ENCODE data around the gene RAD51B. TPM values are rescaled to one million over a fixed set of nuclear protein-coding genes. Genes with fewer than 3 reads are reported as not detected.

RAD51B gene
- total RNA-seq, 4 donors from 2014 or later = 8.9 to 30.3 (median 10.4) TPM

- ATAC-seq (ENCODE audit: low FRiP score) = peak; percentile 33
- no peak for TF ChIP-seq CTCF (IDR thresholded peaks at IDR 0.05)
- no peak for DNase-seq (ENCODE audit: low spot score)
These were observed 122.6 kb downstream of the RAD51B start for GRCh38 chr14:67942080-67942710.

- TF ChIP-seq CTCF (IDR thresholded peaks at IDR 0.05) = peak in 1 of 3 donors; percentile 41
- ATAC-seq (ENCODE audit: low FRiP score) (peak; percentile 39), DNase-seq (ENCODE audit: low spot score) (no peak)
These were observed 124.4 kb downstream of the RAD51B start for GRCh38 chr14:67943947-67944346.

GRCh38 chr14:67944605-67945004 lies 125.0 kb downstream of the RAD51B start:
- ATAC-seq (ENCODE audit: low FRiP score) (no peak), DNase-seq (ENCODE audit: low spot score) (no peak)
- TF ChIP-seq CTCF (IDR thresholded peaks at IDR 0.05) = no peak

- ATAC-seq (ENCODE audit: low FRiP score) (no peak), DNase-seq (ENCODE audit: low spot score) (no peak)
- no peak for TF ChIP-seq CTCF (IDR thresholded peaks at IDR 0.05)
These were observed 130.2 kb downstream of the RAD51B start for GRCh38 chr14:67949771-67950170.

- ATAC-seq (ENCODE audit: low FRiP score) = no peak
- no peak for TF ChIP-seq CTCF (IDR thresholded peaks at IDR 0.05)
These were observed 130.8 kb downstream of the RAD51B start for GRCh38 chr14:67950386-67950785.

GRCh38 chr14:67951529-67952135 lies 132.1 kb downstream of the RAD51B start:
- ATAC-seq (ENCODE audit: low FRiP score) (no peak), DNase-seq (ENCODE audit: low spot score) (no peak)
- no peak for TF ChIP-seq CTCF (IDR thresholded peaks at IDR 0.05)

More at GRCh38 chr14:67950386-67950785, 130.8 kb downstream of the RAD51B start:
- DNase-seq (ENCODE audit: low spot score) = no peak

- ATAC-seq (ENCODE audit: low FRiP score) = no peak
- no peak for TF ChIP-seq CTCF (IDR thresholded peaks at IDR 0.05)
- no peak for DNase-seq (ENCODE audit: low spot score)
These were observed 132.8 kb downstream of the RAD51B start for GRCh38 chr14:67952381-67952780.

Measured in omental fat pad (tissue), 4 donors.